NCI-H2227 (cell line): ENCODE data around the gene WRAP73.
A peak's percentile ranks its signal among the peaks of the same experiment; 100 is the strongest.

Source experiments
- DNase-seq: peaks from one replicate; lab custom pipeline; 2025; ENCODE audit not compliant: unreplicated experiment; lab: John Stamatoyannopoulos, UW

Gene WRAP73

DNA sequence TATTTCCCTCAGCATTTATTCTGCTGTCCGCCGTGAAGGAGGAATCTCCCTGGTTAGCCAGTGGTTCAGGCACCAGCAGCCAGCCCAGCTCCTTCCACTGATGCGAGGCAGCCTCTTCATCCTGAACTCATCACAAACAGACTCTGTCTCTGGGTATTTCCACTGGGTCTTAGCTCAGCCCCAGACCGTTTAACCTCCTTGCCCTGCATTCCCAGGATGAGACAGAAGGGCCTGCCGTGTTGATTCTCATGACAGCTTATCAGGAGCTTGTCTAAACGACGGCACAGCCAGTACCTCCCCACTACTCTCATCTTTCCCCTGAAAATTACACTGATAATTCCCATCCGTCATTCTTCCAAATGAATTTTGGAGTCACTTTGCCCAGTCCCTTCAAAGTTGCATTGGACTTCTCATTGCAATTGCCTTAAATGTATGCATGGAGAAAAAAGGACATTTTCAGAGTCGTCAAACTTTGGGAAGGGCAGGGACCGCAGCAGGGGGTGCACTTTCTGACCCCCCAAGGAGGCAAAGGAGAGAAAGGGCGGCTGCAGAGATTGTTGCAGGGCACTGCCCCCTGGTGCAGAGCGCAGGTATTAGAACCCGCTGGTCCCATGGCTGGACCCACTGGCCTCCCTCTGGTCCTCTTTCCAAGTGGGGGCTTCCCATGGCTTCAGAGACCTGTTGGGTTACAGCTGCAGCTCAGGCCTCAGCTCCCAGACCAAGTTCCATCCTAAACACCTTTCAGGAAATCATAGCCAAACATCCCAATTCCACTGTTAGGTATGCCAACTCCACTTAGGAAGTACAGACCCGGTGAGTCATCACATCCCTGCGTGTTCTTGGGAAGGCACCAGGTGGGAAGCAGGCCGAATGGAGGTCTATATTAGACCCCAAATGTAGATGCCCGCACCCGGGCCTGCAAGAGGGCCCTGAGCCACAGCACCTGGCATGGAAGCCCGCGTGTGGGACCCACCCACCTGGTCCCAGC is 34.9 kb downstream of the WRAP73 start:
- DNase-seq: peak; percentile 17

DNA sequence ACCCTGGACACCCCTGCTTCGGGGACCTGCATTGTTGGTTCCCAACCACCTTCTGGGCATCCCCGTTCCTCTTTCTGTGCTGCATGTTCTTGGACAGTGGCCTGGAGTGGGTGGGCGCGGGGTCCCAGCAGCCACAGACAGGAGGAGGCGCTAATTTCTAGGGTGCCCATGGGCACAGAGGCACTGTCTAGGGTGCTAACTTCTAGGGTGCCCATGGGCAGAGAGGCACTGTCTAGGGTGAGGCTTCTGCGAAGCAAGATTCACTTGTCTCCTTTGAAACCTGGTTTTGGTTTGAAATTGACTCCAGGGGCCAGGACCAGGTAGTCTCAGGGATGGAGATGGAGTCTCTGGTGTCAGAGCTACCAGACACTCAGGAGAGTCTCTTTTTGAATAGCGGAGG is 37.8 kb downstream of the WRAP73 start:
- DNase-seq: no peak

DNA sequence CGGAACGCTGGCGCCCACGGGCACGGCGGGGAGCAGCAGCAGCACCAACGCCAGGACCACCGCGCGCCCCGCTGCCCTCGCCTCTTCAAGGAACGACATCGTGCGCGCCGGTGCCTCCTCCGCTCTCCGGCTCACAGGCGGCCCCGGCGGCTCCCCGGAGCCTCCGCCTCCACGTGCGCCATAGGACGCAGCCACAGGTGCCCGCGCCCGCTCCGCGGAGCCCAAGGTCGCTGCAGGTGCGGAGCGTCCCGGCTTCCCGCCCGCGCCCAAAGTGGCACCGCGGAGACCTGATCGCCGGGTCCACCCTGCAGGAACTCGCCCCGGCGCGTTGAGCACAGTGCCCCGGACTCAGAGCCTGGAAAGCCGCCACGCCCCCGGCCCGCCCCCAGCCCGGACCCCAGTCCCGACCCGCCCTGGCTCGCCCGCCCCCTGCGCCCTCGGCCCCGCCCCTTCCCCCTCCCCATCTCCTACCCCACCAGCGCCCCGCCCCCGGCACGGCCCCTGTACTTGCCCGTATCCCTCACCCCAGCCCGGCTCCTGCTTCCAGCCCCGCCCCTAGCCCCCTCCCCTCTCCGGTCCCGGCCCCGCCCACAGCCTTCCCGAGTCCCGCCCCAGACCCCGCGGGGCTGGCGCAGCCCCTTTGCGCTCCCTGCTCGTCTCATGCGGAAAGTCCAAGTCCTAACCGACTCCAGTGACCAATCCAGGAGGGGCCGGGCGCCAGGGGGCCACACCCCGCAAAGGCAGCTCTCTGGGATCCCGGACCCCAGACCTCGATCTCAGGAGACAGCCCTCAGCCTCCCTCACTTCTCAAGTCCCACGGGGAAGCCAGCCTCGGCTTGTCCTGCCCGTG is 38.5 kb downstream of the WRAP73 start, which contains the start of gene MEGF6:
Gene MEGF6 (minus strand): TSS at position 339 of the 850 bp plus-strand sequence. CDS start 240 bp downstream, at position 99.
- DNase-seq: peak; percentile 89

DNA sequence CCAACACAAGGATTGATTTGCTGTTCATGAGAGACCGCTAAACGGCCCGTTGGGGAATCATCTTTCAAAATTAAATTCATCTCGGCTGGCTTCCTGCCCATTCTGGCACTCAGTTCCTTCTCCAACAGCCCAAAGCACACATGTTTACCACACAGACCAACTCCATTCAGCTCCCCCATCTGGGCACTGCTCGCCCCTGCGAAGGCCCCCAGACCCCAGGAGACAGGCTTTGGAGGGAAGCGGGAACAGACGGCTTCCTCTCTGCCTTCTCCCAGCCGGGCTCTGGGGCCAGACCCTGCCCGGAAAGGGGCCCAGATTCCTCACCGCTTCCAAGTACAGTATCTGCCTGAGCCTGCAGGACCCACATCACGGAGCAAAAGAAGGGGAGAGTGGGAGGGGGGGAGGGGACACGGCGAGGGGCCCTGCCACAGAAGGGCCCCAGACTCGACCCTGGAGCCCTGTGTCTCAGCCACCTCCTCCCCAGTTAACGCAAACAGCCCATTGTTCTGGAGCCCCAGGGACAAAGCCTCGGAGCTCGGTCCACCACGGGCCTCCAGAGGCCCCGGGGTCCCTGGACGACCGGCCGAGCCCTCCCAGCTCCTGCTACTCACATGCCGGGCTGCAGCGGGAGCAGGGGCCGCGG is 39.3 kb downstream of the WRAP73 start:
- DNase-seq: peak; percentile 24

DNA sequence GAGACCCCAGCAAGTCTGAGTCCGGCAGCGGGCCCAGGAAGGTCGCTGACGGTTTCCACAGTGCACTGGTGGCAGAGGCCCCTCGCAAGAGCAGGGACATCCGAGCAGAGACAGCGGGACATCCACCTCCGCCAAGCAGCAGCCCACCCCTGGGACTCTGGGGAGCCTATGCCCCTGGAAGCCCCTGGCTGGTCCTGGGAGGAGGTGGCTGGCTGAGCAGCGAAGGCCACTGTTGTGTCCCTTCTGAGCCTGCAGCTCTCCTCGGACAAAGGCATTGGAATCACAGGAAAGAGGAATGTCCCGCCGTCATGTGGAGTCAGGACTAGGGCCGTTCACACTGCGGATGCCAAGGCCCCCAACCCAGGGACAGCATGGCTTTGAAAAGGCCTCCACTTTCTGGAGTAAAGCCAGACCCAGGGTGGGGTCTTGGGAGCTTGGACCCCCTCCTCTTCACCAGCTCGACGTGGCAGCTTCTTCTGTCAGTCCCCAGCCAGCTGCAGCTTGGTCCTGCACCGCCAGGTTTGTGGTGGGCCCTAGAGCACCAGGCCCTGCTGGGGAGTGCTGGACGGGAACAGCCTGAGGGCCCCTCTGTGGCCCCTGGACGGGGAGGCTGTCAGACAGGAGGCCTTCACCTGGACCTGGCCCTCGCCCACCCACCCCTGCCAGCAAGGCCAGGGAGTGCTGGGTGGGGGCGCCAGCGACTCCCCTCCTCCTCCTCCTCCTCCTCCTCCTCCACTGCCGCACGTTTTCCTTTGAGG is 40.0 kb downstream of the WRAP73 start:
- no peak for DNase-seq

DNA sequence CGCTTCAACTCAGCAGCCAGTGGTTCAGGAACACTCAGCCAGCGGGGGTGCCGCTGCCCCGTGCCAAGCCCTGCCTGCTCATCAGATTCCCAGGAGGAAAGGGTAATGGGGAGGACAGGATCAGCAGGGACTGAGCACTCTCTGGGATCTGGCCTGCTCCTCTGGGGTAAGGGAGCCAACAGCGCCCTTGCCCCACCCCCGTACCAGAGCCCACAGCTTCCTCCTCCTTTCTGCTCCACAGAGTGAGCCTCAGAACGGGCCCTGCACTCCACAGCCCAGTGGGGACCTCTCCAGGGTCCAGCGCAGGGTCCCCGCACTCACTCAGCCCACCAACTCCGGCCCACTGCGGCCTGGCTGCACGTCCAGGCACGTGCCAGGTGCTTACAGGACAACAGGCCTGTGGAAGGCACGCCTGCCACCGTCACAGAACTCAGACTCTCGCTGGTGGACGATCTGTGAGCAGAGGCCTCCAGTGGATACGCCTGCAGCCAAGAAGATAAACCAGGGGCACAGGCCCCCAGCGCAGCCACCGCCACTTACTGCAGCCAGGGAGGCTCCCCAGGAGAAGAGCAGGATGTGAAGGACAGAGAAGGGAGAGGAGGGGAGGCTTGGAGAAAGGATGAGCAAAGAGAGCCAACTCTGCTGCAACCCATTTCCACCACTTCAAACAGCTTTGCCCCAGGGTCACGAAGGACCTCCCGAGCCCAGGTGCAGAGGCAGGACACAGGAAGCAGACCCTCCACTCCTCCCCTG is 40.7 kb downstream of the WRAP73 start:
- no peak for DNase-seq

DNA sequence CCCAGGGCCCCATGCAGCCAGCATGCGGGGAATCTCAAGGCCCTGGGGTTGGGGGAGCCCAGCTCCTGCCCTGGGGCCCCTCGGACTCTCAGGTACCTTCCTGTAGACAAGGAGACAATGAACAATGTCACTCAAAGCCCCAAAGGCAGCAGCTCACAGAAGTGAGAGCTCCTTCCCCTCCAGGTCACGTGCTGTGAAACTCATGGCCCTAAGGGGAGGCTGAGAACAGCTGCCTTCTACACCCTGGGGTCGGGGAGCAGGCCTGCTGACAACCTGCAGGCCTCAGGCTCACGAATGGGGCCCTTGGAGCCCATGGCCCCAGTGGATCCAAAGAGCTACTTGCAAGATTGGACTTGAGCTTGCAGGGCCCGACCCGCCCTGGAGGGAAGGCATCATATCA is 41.7 kb downstream of the WRAP73 start:
- no peak for DNase-seq

DNA sequence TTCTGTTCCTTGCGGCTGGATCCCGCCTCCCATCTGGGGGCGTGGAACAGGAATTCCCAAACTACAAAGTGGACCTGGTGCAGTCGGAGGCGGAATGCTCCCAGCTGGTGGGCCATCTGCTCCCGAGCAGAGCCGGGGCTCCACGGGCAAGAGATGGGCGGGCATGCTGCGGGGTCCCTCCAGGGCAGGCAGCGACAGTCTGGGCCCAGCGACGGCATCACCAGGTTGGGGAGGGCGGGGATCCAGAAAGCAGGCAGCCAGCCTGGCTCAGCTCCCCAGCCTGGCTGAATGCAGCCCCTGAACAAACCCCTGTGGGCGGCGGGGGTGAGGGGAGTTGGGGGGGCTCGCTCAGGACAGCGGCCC is 42.2 kb downstream of the WRAP73 start:
- DNase-seq: no peak

DNA sequence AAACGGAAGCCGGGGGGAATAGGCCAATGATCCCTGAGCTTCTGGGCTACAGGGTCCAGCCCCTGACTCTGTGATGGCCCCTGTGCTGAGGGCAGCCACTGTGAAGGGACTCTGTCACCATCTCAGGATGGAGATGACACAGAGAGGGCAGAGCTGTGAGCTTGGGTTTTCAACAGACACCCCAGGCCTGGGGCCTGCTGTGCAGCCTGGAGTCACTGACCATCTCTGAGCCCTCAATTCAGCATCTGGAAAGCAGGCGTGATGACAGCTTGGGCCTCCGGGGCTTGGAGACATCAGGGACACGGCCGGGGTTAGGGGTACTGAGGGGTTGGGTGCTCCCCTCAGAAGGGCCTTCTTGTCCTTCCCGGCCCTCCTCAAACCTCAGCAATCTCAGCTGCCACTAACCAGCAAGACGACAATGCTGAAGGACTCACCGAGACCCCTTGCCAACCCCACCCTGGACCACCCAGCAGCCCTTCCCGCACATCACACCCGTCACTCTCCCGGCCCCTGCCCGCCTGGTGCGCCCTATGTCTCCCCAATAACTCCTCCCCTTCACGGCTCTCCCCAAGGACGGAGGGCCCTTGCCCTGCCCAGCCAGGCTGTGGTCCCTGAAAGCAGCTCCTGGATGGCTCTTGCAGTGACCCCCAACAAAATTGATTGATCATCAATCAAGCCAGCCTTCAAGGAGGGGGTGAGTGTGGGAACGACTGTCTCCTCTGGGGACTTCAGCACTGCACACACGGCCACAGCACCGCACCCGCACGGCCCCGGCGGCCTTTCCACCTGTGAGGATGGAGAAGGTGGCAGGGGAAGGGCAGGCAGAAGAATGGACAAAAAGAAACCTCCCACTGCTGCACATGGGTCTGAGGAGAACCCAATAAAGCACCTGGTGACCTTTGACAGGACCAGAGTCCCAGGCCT is 42.9 kb downstream of the WRAP73 start:
- DNase-seq: no peak

DNA sequence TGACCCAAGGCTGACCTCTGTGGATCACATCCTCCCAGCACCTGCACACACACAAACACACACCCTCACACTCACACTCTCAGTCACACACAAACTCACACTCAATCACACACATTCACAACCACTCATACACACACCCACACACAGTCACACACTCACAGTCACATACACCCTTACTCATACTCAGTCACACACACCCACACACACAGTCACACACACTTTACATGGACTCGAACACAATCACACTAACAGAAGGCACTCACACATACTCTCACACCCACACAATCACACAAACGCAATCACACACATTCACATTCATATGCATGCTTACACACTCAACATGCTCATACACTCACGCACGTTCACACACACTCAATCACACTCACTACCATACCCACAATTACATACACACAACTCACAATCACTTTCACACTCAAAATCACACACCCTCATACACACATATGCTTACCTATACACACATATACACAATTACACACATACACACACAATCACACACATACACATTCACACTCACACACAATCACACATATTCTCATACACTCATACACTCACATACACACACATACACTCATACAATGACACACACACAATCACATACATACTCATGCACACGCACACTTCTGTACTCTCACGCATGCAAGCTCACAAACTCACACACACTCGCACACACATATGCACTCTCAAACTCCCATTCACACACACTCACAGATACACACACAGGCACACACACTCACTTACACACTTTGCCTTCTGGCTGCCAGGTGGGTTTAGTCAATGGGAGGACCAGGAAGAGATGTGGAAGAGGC is 44.7 kb downstream of the WRAP73 start:
- DNase-seq: no peak

DNA sequence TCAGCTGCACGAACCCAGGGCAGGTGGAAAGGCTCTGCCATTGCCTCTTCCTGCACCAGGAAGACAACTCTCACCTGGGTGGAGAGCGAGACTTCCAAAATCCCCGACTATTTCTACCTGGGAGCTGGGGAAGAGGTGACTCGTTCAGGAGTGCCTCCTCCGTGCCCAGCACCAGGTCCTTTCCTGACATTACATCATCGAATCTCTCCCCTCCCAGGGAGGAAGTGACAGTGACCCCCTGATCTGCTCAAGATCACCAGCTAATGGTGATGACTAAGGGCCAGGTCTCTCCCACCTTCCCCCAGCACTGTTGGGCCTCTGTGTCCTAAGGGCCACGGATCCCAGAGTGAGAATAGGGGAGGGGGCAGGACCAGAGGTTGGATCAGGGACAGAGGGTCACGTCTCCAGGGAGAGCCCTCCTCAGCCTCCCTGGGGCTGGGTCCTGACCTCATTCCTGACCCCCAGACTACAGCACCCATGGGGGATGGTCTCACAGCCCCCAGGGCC is 45.4 kb downstream of the WRAP73 start:
- DNase-seq: no peak

DNA sequence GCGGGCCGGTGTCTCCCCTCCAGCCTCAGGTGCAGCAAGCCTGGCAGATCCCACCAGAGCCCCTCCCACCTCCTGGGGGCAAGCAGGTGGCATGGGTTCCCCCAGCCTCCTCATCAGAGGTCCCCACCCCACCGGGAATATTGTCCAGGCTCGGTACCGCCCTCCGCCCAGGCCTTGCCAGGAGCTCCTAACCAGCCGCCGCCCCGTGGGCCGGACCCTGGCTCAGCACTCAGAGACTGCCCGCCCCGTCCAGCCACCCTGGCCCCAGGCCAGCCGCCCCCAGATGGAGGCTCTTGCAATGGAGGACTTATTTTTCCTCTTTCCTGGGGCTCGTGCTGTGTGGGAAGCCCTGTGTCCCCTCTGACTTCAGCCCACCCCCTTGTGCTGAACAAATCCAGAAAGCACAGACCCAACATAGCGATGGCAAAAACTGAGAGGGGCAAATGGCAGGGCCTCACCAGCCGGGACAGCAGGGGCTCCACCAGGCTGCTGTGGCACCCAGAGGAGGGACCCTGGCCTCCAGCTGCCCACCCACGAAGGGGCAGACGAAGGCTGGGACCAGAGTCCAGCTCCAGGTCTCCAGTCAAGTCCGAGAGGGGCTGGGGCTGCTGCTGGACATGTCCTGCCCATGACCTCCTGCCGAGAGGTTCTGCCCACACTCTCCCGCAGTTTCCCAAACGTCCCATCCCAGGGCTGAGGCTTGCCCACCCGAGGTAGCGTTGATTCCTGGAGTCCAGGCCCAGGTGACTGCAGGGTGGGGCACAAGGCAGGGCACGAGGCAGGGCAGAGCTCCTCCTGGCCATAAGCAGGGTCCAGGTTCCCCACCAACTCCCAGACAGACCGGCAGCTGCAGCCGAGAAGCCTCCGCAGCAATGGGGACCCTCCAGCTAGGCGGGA is 46.1 kb downstream of the WRAP73 start:
- DNase-seq: no peak

DNA sequence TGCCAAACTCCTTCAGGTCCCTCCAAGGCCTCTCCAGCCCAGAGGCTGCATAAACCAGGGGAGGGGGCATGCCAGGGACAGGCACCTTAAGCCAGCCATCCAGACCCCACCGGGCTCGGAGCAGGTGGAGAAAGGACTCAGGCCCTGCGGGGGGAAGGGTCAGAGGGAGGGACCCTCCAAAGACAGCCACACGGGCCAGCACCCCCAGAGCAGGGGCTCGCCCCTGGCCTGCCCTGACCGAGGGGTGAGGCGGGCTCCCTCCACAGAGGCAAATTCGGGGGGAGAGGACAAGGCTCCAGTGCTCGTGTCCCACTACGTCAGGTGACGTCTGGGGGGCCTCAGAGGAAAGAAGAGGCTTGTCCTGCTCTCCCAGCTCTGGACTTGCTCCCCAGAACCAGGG is 46.7 kb downstream of the WRAP73 start:
- no peak for DNase-seq

DNA sequence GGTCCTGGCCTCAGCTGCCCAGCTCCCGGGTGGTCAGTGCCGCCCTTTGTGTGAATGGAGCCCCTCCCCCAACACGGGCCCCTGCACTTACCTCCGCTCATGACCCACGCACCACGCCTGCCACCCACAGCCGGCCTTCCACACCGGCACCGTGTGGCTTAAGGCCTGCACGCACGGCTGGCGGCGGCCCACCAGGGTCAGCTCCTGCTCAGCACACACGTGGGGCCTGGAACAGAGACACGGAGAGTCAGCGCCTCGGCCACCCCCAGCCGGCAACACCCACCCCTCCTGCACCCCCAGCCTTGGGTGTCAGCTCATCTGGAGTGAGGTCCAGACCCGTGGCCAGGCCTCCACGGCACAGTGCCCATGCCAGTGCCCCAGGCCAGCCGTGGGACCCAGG is 47.5 kb downstream of the WRAP73 start:
- no peak for DNase-seq

DNA sequence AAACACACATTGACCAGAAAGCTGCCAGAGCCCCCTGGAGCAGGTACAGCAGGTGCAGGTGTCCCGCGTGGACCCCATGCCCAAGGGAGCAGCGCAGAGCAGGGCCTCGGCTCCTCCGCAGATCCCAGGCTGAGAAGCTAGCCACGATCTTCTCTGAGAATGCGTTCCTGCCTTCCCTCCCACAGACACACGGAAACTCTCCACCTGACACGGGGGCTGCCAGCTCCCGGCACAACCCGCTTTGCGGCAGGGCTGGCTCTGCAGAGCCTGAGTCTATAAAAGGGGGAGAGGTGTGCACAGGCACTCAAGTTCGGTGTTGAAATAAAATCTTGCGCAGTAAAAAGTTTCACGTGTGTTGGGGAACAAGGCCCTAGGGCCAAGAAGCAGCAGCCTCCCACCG is 48.2 kb downstream of the WRAP73 start:
- DNase-seq: no peak

DNA sequence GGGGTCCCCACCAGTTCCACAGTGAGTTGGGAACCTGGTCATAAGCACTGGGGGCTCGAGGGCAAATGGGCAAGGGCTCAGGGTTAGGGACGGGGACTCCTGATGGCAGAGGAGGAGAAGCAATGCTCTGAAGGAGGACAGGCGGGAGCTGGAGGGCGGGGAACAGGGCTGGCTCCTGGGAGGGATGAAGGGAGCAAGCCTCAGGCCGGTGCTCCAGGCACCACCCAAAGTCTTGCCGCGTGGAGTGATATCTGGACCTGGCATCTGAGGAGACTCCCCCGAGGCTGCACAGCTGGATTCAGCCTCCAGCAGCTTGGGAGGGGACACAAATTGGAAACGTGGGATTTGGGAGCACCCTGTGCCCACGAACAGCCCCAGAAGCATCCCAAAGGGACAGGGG is 49.5 kb downstream of the WRAP73 start:
- no peak for DNase-seq

DNA sequence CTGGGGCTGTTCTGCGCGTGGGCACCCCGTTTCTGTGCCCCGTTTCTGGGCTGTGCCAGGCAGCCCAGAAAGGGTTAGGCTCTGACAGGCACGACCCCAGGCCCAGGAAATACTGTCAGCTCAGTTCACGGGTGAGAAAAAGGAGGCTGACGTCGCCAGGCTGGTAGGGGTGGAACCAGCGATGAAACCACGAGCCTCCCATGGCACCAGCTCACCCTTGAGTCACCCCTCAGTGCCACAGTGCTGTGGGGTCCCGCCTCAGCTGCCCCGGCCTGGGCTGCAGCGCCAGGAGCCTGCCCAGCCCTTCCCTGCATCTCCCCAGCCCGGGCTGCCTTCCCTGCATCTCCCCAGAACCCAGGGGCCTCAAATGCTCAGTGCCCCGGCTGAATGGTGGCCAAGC is 50.1 kb downstream of the WRAP73 start:
- no peak for DNase-seq
